NCI-H2227 treated with DMSO at 0.1 percent for 48 hours (cell line): ENCODE results near the gene DIABLO.
"Not testable (repeated sequence)": the region's sequence is repeated elsewhere in the genome, so short reads cannot be mapped to it uniquely, and the experiment has no call there.

Experiments used
- DNase-seq: peaks from one replicate; lab custom pipeline; 2025; lab: John Stamatoyannopoulos, UW

DIABLO gene

DNA sequence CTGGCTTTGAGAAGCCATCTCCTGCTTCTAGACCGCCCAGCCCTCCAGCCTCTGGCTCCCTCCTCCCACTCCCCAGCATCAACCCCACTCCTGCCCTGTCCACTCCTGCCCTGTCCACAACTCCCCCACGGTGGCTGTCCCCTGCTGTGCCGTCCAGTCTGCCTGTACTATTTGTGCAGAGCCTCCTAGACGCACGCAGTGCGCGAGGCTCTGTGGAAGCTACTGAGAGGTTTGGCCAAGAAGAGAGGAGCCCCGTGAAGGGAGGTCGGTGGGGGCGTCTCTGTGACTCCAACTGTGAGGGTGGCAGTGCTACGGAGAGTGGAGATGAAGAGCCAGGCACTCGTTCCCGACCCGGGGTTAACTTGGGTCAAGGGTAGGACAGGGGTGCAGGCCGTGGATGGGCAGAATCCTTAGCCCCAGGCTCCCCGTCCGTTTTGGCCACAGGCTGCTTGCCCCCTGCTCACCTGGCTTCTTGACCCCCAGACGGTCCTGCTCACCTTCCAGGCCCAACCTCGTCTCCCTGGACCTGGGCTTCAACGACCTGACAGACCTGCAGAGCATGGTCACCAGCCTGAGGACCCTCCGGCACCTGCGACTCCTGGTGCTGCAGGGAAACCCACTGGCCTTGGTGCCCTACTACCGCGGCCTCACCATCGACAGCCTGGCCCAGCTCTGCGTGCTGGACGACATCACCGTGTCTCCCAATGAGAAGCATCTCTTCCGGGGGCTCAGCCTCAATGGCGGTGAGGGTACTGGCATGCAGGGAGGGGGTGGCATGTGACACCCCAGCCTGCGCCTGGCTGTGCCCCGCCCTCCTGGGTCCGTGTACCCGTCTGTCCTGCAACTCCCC lies 36.0 kb downstream of the DIABLO start:
- no peak for DNase-seq

DNA sequence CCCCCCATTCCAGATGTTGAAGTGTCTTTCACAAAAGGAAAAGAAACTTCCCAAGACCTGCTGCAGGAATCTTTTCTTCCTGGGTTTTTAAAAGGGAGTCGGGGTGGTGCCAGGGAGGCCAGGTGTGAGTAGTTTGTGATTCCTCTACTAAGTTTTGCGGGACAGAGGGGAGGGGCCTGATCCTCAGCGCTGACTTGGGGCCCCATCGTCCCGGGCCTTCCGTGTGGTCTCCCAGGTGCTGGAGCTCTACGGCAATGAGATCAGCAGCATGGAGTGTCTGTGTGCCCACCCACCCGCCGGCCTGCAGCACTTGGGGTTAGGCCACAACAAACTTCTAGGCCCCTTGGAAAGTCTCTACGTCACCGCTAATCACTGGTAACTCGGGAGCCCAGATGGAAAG lies 38.4 kb downstream of the DIABLO start:
- no peak for DNase-seq

DNA sequence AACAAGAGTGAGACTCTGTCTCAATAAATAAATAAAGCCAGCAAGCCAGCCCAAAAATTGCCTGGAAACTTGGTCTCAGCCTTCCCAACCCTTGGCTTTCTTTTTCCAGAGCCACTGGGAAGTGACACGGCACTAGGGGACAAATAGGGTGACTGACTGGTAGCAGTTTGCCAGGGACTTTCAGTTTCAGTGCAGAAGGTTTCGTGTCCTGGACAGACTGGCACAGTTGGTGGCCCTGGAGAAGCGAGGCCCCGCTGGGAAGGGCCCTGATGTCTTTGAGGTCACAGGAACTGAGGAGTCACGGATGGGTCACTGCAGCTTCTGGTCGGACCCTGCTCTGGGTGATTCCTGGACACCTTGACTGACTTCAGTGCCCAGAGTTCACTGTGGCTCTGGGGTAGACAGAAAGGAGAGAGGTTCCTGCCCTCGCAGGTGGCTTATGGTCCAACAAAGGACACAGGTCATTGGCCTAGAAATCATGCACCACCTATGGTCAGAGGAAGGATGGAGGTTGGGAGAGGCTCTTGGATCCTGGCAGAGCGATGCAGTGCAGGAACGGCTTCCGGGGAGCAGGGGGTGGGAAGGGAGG lies 40.3 kb downstream of the DIABLO start:
- no peak for DNase-seq

DNA sequence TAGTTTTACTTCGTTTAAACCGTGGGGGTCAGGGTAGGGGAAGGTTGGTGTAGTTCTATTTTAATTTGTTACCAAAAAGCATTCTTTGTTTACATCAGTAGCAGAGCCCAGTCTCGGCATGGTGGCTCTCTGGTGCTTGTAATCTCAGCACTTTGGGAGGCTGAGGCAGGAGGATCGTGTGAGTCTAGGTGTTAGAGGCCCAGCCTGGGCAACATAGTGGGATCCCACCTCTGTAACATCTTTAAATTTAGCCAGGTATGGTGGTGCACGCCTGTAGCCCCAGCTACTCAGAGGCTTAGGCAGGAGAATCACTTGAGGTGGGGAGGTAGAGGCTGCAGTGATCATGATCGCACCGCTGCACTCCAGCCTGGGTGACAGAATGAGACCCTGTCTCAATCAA lies 40.8 kb downstream of the DIABLO start:
- DNase-seq = no peak

DNA sequence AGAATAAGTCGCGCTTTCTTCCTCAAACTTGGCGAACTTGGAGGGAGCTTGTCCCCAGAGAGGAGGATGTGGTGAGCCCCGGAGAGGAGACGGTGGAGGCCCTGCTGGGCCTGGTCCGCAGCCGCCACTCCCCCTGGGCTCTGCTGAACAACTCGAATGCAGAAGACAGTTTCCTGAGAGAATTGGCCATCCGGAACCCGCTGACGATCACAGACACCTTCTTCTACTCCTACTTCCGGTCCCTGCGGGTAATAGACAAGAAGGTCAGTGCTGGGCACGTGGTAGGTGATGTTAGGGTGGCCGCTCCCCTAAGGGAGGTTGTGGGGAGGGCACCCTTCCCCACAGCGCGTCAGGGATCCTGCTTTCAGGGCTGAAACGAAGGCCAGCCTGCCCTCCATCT lies 41.3 kb downstream of the DIABLO start:
- no peak for DNase-seq

DNA sequence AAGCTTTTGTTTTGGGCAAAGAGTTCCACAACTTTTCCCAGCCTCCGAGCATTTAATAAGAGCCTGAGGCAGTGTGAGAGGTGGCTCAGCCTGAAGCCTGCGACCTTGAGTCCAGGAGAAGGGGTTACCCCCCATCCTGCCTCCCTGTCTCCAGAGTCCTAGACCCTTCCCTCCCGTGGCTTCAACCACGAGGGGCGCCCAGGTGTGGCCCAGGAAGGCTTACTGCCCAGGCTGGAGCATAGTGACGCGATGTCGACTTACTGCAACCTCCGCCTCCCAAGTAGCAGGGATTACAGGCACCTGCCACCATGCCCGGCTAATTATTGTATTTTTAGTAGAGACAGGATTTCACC lies 42.3 kb downstream of the DIABLO start:
- DNase-seq = no peak

DNA sequence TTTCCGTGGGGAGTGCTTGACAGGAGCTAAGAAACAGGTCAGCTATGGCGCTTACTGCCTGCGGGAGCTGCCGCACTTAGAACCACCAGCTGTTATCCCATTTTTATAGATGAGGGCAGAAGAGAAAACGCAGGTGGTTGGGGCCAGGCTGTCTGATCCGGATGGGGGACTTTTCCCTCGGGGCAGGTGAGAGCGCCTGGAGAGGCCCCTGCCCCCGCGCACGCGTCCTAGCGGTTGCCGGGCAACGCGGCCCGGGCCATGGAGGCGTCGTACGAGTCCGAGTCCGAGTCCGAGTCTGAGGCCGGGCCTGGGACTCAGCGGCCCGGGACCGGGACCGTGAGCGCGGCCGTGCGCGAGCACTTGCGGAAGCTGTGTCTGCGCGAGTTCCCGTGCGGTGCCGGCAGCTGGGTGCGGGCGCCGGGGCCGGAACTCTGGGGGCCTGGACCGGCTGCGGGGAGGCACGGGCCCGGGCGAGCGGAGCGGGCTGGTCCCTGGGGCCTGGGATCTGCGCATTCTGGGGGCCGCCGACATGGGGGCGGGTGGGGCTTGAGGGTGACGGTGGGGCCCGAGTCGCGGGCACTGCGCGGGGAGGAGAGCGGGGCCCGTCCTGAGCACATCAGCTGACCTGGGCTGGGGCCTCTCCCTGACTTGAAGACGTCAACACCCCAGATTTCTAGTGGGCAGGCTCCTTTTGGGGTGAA lies 42.8 kb downstream of the DIABLO start, which contains the start of gene LRRC43:
TSS of gene LRRC43 (plus strand) at position 237 of the 701 bp plus-strand sequence. CDS start at position 259, 22 bp downstream.
- DNase-seq = no peak

DNA sequence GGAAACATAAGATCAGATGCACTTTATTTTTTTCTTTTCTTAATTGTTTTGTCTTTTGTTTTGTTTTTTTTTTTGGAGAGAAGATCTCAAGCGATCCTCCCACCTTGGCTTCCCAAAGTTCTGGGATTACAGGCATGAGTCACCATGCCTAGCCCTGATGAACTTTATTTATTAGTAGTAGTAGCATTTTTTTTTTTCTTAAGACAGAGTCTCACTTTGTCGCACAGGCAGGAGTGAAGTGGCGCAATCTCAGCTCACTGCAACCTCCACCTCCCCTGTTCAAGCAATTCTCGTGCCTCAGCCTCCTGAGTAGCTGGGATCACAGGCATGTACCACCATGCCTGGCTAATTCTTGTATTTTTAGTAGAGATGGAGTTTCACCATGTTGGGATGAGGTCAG lies 49.4 kb downstream of the DIABLO start:
- not testable (repeated sequence) for DNase-seq

DNA sequence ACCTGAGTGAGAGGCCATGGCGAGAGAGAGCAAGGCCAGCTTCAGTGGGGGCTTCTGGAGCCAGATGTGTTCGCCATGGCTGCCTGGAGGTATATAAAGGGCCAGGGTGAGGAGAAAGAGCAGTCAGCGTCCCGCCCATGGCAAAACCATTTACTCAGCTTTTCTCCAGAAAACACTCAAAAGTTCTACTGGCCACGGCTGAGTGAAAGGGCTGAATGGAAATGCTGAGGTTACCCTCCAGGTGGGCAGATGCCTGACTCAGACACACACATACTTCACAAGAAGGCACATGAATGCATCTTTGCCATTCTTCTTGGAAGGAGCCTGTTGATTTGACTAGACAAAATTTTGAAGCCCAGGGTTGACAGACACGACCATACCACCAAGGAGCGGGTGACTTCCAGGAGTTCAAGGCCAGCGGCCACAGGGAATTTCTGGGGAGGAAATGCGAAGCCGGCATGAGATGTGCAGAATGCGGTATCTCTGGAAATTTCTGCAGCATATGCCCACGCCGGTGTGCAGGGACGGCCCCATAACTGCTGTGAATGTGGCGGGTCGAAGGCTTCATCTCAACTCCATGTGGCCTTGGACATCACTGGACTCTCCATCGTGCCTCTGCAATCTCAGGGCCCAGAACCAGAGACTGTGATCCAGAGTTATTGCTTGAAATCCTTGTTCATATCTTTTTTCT lies 51.6 kb downstream of the DIABLO start, which contains the start of gene IL31:
TSS of gene IL31 (minus strand) at position 67 of the 691 bp plus-strand sequence. CDS start at position 18, 49 bp downstream.
- no peak for DNase-seq

DNA sequence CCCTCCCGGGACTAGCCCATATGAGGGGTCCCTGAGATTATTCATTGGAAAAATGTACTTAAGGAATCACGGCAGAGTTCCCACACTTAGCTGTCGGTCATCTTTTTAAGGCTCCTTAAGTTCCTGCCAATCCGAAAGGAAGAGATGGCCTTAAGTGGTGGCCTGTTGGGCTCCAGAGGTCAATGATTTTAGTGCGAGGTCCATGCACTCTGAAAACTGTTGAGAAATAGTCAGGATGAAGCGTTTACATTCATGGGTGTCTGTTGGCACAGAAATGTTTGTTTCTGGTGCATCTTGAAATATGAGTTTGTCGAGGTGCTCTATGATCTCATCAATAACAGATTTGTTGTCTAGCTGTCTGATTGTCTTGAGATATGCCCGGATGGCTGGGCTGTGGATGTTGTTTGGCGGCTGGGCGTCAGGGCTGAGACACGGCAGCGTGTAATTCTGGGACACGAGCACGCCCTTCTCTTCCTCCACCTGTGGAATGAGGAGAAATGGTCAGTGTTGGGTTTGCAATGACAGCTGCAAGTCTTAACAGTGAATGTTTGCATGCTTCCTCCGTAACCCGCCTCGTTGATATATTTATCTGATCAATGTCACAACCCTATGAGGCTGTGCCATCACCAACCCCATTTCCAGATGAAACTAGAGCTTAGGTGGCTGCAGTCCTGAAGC lies 53.5 kb downstream of the DIABLO start:
- DNase-seq = no peak

DNA sequence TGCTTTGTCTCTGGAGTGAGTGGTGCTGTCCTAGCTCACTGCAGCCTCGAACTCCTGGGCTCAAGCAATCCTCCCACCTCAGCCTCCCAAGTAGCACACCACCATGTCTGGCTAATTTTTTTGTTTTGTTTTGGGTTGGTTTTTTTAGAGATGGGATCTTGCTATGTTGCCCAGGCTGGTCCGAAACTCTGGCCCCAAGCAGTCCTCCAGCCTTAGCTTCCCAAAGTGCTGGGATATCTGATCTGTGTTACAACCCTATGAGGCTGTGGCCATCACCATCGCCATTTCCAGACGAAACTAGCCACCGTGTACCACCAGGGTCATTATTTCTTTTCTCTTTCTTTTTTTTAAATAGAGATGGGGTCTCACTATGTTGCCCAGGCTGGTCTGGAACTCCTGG lies 54.5 kb downstream of the DIABLO start:
- DNase-seq = no peak

DNA sequence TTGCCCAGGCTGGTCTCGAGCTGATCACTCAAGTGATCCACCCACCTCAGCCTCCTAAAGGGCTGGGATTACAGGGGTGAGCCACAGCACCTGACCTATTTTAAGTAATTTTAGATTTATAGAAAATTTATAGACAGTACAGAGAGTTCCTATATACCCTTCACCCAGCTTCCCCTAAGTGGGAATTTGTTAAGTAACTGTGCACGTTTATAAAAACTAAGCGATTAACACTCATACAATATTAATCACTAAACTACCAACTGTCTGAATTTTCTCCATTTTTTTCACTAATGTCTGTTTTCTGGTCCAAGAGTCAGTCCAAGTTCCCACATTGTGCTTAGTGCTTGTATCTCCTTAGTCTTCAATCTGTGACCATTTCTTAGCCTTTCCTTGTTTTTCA lies 57.4 kb downstream of the DIABLO start:
- no peak for DNase-seq

DNA sequence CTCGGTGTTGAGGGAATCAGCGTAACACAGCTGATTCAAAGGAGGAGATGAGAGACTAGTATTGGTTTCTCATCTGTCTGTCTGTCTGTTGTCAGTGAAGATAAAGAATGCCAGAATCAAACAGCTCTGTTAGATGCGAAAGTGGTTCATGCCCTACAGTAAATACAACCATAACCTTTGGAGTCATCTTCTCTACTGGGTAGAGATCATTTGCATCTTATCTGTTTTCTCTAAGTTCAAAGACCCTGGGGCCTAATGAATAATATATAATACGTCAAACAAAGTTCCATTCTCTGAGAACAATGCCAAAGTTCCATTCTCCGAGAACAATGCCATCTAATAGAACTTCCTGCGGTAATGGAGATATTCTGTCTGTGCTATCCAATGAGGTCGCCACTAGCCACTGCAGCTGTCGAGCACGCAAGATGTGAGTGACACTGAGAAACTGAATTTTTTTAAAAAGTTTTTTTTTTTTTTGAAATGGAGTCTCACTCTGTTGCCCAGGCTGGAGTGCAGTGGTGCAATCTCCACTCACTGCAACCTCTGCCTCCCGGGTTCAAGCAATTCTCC lies 58.4 kb downstream of the DIABLO start:
- DNase-seq = no peak

DNA sequence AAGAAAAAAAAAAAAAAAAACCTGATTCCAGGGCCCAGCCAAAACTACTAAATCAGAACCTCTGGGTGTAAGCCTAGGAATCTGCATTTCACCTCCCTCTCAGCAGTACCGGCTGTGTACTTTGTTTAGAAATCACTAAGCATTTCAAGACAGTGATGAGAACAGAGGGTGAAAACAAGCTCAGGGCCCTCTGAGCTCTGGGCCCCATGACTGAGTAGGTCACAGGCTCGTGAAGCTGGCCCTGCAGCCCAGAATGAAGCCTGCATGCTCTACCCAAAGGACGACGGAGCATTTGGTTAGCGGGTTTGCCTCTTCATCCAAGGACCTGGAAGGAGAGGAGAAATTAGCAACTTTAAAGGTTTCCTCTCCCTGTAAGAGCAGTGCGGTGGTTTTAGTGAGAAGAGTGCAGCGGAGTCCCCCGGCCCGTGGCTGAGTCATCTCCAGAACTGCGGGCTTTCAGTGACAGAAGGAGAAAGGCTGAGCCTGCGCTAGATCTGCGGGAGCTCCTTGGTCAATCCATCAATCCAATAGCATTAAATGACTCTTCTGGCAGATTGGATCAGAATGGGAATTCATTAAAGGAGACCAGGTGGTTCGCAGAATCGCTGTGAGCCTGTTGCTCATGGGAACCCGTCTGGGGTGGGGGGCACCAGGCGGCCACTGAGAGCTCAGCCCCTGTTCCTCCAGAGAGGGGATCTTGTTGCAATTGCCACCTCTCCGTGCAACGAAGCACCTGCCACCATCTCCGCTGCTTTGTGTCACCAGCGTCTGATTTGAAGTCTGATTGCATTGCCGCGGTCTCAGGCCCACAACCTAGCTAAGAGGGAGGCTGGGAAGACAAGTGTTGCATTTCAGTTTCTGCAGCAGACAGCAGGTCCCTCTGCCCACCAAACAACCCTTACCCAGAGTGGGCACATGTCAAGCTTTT lies 59.2 kb downstream of the DIABLO start:
- DNase-seq = no peak

DNA sequence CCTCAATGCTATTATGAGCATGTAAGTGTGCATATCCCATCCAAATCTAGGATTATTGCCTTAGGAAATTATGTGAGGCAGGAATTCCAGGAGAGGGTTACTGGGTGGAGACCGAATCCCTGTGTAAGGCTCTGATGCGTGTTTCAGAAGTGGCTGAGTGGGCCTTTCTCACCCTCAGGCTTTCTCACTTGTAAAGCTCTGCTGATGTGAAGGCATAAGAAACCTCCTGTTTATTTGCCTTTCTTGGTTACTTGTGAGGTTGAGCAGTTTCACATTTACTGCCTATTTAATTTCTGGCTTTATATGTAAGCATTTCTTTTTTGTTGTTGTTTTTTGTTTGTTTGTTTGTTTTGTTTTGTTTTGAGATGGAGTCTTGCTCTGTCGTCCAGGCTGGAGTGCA lies 62.9 kb downstream of the DIABLO start:
- no peak for DNase-seq

DNA sequence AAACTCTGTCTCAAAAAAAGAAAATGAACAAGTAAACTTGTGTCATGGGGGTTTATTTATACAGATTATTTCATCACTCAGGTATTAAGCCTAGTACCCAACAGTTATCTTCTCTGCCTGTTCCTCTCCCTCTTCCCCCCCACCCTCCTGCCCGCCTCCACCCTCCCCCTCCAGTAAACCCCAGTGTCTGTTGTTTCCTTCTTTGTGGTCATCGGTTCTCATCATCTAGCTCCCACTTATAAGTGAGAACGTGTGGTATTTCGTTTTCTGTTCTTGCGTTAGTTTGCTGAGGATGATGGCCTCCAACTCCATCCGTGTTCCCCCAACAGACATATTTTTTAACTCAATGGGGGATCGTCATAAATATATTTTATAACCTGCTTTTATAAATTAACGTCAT lies 64.2 kb downstream of the DIABLO start:
- DNase-seq = no peak

DNA sequence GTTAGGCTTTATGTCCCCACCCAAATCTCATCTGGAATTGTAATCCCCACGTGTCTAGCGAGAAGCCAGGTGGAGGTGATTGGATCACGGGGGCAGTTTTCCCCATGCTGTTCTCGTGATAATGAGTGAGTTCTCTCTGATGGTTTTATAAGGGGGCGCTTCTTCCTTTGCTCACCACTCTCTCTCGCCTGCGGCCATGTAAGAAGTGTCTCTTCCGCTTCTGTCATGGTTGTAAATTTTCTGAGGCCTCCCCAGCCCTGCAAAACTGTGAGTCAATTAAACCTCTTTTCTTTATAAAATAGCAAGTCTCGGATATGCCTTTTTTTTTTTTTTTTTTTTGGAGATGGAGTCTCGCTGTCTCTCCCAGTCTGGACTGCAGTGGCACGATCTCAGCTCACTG lies 65.1 kb downstream of the DIABLO start:
- no peak for DNase-seq

DNA sequence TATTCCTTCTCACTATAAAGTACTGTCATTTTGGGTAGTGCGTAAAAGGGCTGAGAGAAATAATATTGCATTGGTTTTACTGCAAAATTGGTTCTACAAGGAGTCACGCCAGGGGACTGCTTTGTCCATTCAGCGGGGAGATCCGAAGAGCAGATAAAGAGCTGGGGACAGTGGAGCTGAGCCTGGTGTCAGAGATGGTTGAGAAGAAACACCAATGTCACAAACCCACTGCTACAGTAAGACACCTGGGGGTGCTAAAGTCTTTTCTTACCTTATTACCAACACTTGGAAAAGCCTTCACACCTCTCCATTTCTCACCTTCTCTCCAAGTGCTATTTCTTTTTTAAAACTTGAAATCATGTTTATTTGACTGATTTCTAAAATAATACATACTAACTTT lies 66.0 kb downstream of the DIABLO start:
- peak; percentile 2 for DNase-seq

DNA sequence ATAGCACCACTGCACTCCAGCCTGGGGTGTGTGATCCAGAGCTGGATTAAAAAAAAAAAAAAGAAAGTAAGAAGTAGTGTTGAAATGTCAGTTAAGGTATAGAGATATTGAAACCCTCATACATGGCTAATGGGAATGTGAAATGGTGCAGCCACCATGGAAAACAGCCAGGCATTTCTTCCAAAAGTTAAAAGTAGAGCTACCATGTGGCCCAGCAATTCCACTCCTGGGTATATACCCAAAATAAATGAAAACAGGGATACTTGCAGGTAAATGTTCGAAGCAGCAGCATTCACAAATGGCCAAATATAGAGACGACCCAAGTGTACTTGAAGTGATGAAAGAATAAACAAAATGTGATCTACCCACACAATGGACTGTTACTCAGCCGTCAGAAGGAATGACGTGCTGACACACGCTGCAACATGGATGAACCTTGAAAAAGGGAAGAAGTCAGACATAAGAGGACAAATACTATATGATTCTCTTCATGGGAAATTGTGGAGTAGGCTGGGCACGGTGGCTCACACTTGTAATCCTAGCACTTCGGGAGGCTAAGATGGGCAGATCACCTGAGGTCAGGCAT lies 67.1 kb downstream of the DIABLO start:
- no peak for DNase-seq
